ENCODE measurements around the gene SGCG.
"Not testable (repeated sequence)": the region's sequence is repeated elsewhere in the genome, so short reads cannot be mapped to it uniquely, and the experiment has no call there.

Gene SGCG

DNA sequence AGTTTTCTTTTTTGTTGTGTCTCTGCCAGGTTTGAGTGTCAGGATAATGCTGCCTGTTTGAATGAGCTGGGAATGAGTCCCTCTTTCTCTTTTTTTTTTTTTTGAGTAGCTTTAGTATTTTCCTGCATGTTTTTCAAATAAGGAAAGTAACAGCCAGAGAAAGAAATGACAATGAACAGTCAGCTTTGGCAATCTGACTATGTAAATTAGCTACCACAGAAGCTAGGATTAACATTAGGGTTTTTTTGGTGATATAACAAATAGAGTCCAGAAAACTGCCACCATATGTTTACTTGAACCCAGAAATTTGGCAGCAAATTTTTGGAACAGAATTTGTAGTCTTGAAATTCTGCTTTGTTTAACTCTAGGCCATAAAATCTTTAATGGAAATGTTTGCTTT lies 50.5 kb downstream of the SGCG start:
- DNase-seq = no peak

DNA sequence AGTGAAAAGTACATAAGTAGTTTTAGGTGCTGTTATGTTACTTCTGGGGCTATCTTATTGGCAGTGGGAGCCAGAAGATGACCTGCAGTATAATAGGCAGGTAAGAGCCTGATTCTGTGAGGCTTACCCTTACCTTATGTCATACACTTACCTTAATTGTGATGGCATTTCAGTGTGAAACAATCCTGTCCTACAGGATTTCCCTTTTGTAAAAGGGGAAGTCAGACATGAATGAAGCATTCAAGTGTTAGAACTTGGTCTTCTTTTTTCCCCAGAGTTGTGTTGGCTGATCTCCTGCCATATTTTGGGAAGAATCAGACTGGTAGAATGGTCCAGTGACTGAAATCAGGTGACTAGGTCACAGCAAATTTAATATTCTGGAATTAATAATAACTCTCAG lies 55.2 kb downstream of the SGCG start:
- no peak for DNase-seq

DNA sequence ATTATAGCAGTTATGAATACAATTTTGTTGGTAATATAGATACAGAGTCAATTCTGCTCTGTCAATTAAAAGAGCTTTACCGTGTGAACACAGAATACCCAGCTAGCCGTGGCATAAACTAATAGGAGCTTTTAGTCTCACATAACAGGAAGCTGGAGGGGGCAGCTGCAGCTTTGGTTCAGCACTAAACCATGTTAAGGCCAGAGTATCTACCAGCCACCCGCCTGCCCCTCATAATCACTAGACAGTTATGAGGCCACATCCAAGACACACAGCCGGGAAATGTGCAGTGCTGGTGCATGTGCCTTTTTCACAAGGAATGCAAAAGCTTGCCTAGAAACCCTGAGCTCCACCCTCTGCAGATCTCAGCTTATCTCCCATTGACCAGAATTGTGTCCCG lies 62.3 kb downstream of the SGCG start:
- no peak for DNase-seq

- not testable (repeated sequence) for DNase-seq
Measured at GRCh38 chr13:23248410-23248809, 67.6 kb downstream of the SGCG start.

- no peak for DNase-seq
Measured at GRCh38 chr13:23254506-23254905, 73.7 kb downstream of the SGCG start.

DNA sequence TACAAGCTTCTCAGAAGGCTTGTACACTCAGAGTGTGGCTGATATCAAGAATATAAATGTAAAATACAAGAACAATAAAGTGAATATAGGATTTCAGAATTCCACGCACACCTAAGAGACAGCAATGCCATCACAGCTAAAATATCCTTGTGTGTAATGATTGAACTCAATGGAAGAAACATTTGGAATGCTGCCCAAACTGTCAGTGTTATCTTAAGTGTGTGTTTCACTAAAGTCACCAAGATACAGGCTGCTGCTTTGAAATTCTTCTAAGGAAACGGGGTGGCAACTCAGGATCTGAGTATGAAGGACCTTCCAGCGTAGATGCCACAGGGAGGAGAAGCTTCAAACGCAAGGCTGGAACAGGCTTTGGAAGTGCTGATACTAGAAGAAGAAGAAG lies 86.8 kb downstream of the SGCG start:
- no peak for DNase-seq

- no peak for DNase-seq
Measured at GRCh38 chr13:23268441-23268840, 87.7 kb downstream of the SGCG start.

- no peak for DNase-seq
Measured at GRCh38 chr13:23271331-23271730, 90.6 kb downstream of the SGCG start.

GRCh38 chr13:23273498-23273897 lies 92.7 kb downstream of the SGCG start:
- DNase-seq = no peak

DNA sequence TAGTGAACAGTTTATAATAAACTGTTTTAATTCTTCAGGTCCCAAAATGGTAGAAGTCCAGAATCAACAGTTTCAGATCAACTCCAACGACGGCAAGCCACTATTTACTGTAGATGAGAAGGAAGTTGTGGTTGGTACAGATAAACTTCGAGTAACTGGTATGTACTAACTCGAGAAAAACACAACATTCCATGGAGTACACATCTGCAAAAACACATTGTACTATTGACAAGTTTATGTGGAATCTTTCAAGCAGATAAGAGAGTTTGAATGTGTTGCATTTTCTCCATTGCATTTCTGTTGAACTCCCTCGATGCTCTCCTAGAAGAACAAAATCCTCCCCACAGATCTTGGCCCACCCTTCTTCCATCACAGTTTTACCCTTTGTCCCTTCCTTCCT lies 98.5 kb downstream of the SGCG start:
- no peak for DNase-seq

GRCh38 chr13:23288564-23288963 lies 107.8 kb downstream of the SGCG start:
- no peak for DNase-seq

DNA sequence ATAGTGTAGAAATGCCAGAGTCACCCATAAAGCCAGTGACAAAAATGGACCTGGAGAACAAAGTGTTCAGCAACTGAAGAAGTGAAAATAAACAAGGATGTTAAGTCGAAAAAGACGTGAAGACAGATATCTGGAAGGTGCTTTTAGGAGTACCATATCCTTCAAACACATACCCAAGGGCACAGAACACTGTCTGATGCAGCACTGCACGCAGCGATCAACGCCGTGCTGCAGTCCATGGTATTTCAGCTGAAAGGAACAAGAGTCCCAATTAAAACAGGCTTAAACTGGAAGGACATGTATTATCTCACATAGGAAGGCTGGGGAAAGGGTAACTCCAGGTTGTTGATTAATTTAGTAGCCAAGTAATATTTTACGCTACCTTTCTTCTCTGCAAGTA lies 108.2 kb downstream of the SGCG start:
- DNase-seq = no peak

GRCh38 chr13:23289917-23290357 lies 109.2 kb downstream of the SGCG start:
- DNase-seq = no peak

DNA sequence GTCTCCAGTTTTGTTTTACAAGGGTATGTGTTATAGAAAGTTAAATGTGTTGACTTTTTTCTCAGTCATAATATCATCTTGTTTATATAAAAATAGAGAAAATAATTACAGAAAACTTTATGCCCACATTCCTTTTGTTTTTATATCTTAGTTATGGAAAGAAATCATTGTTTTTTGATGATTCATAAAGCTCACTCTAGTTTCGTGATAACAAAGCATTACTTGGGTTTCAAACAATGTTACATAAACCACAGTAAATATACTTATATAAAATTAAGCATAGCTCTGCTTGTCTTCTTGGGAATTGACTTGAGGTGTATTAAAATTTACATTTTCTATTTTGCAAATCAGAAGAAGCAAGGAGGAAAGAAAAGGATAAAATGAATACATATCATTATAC lies 111.8 kb downstream of the SGCG start:
- DNase-seq = no peak

DNA sequence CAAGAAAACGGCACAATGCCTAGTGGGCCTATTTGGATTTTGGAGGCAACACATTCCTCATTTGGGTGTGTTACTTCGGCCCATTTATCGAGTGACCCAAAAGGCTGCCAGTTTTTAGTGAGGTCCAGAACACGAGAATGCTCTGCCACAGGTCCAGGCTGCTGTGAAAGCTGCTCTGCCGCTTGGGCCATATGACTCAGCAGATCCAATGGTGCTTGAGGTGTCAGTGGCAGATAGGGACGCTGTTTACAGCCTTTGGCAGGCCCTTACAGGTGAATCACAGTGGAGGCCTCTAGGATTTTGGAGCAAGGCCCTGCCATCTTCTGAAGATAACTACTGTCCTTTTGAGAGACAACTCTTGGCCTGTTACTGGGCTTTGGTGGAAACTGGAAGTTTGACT lies 134.1 kb downstream of the SGCG start:
- not testable (repeated sequence) for DNase-seq

- no peak for DNase-seq
Measured at GRCh38 chr13:23319883-23320224, 139.1 kb downstream of the SGCG start.

DNA sequence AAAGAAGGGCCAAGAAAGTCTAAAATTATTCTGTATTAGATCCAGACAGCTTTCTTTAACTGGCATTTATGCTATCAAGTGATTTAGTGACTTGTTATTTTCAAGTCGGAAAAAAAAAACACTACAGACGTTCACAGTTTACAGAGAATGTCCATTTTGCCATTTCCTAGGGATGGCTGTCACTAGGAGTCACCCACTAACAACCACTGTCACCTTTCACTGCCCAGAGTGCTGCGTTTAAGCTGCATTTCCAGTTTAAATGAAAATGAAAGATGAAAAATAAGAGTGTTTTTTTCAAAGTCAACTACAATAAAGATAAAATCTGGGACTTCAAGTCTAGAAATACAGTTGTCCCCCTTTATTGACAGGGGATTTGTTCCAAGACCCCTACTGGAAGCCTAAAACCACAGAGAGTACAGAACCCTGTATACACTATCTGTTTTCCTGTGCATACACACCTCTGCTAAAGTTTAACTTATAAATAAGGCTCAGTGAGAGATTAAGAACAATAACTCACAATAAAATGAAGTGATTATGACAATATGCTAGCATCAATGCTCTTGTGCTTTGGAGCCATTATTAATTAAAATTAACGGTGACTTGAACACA lies 140.3 kb downstream of the SGCG start:
- DNase-seq = no peak

GRCh38 chr13:23321535-23322241 lies 140.9 kb downstream of the SGCG start:
- DNase-seq = no peak

DNA sequence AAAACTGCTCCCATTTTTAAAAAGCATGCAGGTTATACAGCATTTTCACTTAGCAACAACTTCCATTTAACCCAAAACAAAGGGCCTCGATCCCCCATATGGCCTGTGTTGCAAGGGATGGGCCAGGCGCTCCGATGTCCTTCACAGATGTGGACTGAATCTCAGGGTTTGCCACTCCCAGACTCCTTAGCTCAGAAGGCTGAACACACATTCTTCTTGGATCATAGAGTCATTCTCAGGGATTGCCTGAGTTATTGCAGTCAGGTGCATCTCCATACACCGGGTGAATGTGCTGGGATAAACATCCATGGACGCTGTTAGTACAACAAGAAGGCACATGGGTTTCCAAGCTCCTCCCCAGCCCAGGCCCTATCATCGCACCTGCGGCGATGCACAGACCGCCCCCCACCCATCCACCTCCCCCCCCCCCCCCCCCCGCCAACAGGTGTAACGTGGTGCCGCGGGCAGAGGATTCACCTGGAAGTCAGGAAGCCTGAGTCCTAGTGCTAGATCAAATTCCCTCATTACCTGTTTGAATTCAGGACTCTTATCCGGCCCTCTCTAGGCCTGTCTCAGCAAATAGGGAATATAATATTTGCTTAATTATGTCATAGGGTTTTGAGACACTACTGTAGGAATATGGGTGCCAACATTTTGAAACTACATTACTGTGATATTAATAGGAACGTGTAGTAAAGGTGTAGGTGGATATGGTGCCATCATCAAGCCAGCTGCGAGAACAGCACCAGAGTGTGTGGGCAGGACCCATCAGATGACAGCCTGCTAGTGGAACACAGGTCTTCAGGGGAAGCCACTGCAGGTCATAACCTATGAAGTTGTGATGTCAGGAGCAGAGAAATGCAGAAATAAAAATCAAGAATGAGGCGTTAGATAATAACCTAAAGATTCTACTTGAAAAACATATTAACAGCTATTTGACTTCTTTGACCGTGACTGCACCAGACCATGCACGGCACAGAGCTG lies 141.9 kb downstream of the SGCG start:
- no peak for DNase-seq

DNA sequence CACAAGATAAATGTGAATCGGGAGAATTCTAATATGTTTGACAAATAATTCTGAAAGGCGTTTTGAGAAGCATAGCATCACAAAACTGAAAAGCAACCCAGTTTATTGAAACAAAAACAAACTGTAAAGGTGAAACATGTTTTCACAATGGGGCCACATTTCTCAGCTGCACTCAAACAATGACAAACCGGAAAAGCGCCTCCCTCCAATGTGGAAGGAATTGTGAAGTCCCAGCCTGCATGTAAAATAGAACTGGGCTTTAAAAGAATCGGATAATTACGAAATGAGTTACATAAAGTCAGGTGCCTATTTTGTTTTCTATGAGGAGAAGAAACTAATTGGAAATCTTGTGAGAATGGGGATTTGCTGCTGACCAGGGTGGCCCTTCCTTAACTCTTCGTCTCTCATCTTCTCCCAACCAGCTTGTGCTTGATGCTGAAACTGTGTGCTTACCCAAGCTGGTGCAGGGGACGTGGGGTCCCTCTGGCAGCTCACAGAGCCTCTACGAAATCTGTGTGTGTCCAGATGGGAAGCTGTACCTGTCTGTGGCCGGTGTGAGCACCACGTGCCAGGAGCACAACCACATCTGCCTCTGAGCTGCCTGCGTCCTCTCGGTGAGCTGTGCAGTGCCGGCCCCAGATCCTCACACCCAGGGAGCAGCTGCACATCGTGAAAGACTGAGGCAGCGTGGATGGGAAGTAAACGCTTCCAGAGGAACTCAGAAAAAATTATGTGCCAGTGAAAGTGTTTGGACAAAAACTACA lies 143.3 kb downstream of the SGCG start:
- no peak for DNase-seq

GRCh38 chr13:23325191-23325590 lies 144.4 kb downstream of the SGCG start:
- DNase-seq = no peak

- no peak for DNase-seq
Measured at GRCh38 chr13:23330356-23330755, 149.6 kb downstream of the SGCG start.

DNA sequence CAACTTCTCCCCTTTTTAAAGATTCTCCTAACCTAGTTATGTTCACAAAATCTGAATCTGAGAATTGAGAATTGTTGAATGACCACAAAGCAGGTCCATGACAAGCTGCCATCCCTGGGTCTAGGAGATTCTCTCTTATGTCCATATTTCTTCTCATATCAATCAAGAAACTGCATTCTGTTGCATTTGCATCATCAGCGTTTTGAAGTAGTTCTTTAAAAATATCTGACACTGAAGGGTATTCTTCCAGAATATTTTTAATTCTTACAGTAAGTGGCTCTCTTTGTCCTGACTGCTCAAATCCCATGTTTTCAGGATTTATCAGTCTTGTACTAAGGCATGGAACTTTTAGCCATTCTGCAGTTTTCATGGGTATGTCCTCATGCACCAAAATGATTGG lies 158.4 kb downstream of the SGCG start:
- no peak for DNase-seq

All from activated CD4-positive, alpha-beta T cell treated with anti-CD3 and anti-CD28 coated beads for 4 hours (primary cell).